HCT116 (cell line): ENCODE measurements around the gene THRA. TPM values are rescaled to one million over a fixed set of nuclear protein-coding genes. Genes with fewer than 3 reads are reported as not detected.
A peak's percentile ranks its signal among the peaks of the same experiment; 100 is the strongest.

Experiments
- ATAC-seq: fragments of 200-7000 bp; cut with Tn5 transposase; 2 replicates; pipeline ENCODE4 v1.9.1; 2020; ENCODE audit warnings: mild to moderate bottlenecking, moderate library complexity
- BruUV-seq: library from RNA; stranded (reverse); fragments of 400-500 nt; replicated peaks from 2 replicates; lab custom pipeline; 2021; lab: Mats Ljungman, UMichigan
- CTCF ChIA-PET: fragments of 300-600 bp; sonication (Branson Sonifier 250); formaldehyde crosslinking; loops from one replicate; lab custom pipeline; 2021; ENCODE audit warnings: antibody characterized with exemption; lab: Charles Lee
- POLR2A ChIA-PET: fragments of 300-600, 350-600 bp; sonication (Branson Sonifier 250); formaldehyde crosslinking; loops from one replicate; lab custom pipeline; 2021; ENCODE audit warnings: antibody characterized with exemption; lab: Charles Lee
- RAD21 ChIA-PET, 2 experiments: fragments of 300-600 bp; sonication (Branson Sonifier 250); formaldehyde crosslinking; loops; one replicate each; lab custom pipeline; 2023; ENCODE audit warnings: low total read pairs in 2 of 2; ENCODE audit not compliant: uncharacterized antibody in 2 of 2, unreplicated experiment in 2 of 2, low non-redundant PET in 1 of 2; lab: Charles Lee
- DNase-seq: peaks from one replicate; pipeline ENCODE4 v3.0.0-alpha.2; 2010; ENCODE audit warnings: low read depth, low spot score
- H2AFZ ChIP-seq: fragments of 200-600 bp; shearing (Covaris generic), sonication (generic); 2 replicates; pipeline ENCODE4 v1.6.1; 2017; ENCODE audit warnings: low read depth, mixed run types, mixed read lengths, antibody characterized with exemption, low read length; ENCODE audit not compliant: poor library complexity, severe bottlenecking
- H3K27ac ChIP-seq: 2 replicates; pipeline ENCODE4 v1.5.1; 2012; ENCODE audit warnings: low read depth, low read length
- H3K27me3 ChIP-seq: fragments of 200-600 bp; sonication (generic); 2 replicates; pipeline ENCODE4 v1.6.1; 2016; ENCODE audit warnings: mixed run types, low read length, mixed read lengths; ENCODE audit not compliant: insufficient read depth
- H3K36me3 ChIP-seq, 2 experiments: fragments of 200-500 bp in 1 of 2; fragments of 200-600 bp in 1 of 2; sonication (Bioruptor generic) in 1 of 2; sonication (generic) in 1 of 2; 2 replicates each; pipeline versions ENCODE4 v1.5.1 to v1.6.1; 2014 to 2016; ENCODE audit warnings: low read length in 2 of 2, inconsistent platforms in 1 of 2, mixed read lengths in 1 of 2, mixed run types in 1 of 2; ENCODE audit not compliant: insufficient read depth in 2 of 2, control insufficient read depth in 1 of 2
- H3K4me1 ChIP-seq, 2 experiments: fragments of 200-600 bp in 1 of 2; sonication (generic) in 1 of 2; 2 replicates each; pipeline versions ENCODE4 v1.5.1 to v1.6.1; 2012 to 2017; ENCODE audit warnings: low read length in 2 of 2, inconsistent platforms in 1 of 2, mild to moderate bottlenecking in 1 of 2, mixed read lengths in 1 of 2, mixed run types in 1 of 2, moderate library complexity in 1 of 2; ENCODE audit not compliant: insufficient read depth in 2 of 2, control insufficient read depth in 1 of 2
- H3K4me2 ChIP-seq: fragments of 200-600 bp; sonication (generic); 2 replicates; pipeline ENCODE4 v1.6.1; 2017; ENCODE audit warnings: mixed run types, low read length, mixed read lengths
- H3K4me3 ChIP-seq, 2 experiments: fragments of 200-600 bp in 1 of 2; sonication (generic) in 1 of 2; replicated peaks in 1 of 2; 2 replicates each; pipeline ENCODE4 v1.5.1; 2011 to 2016; ENCODE audit warnings: low read length in 2 of 2, control low read depth in 1 of 2, low read depth in 1 of 2, mild to moderate bottlenecking in 1 of 2, mixed read lengths in 1 of 2, mixed run types in 1 of 2
- H3K79me2 ChIP-seq: fragments of 200-600 bp; sonication (generic); 2 replicates; pipeline ENCODE4 v1.6.1; 2017; ENCODE audit warnings: mild to moderate bottlenecking, mixed run types, low read length, moderate library complexity, mixed read lengths; ENCODE audit not compliant: insufficient read depth
- H3K9ac ChIP-seq: fragments of 200-600 bp; sonication (generic); 2 replicates; pipeline ENCODE4 v1.6.1; 2016; ENCODE audit warnings: low read length, mixed read lengths
- H3K9me2 ChIP-seq: fragments of 200-600 bp; sonication (generic), shearing (Covaris generic); 2 replicates; pipeline ENCODE4 v1.6.1; 2017; ENCODE audit warnings: mixed run types, mild to moderate bottlenecking, moderate library complexity; ENCODE audit not compliant: insufficient read depth
- H3K9me3 ChIP-seq, 2 experiments: fragments of 200-500 bp in 1 of 2; fragments of 200-600 bp in 1 of 2; sonication (Bioruptor generic) in 1 of 2; sonication (generic) in 1 of 2; 2 replicates each; pipeline ENCODE4 v1.6.1; 2014 to 2017; ENCODE audit warnings: low read length in 2 of 2, mixed read lengths in 2 of 2, inconsistent platforms in 1 of 2, low read depth in 1 of 2, mild to moderate bottlenecking in 1 of 2, mixed run types in 1 of 2, moderate library complexity in 1 of 2; ENCODE audit not compliant: control insufficient read depth in 1 of 2, insufficient read depth in 1 of 2
- H4K20me1 ChIP-seq: fragments of 200-600 bp; sonication (generic), shearing (Covaris generic); 2 replicates; pipeline ENCODE4 v1.6.1; 2017; ENCODE audit warnings: mixed run types, mild to moderate bottlenecking, moderate library complexity; ENCODE audit not compliant: insufficient read depth
- EGR1 ChIP-seq: IDR thresholded peaks from 2 replicates; pipeline ENCODE4 v1.6.1; 2012; ENCODE audit warnings: low read depth
- REST ChIP-seq: IDR thresholded peaks from 2 replicates; pipeline ENCODE4 v1.6.1; 2012; ENCODE audit warnings: low read depth
- SIN3A ChIP-seq: IDR thresholded peaks from 2 replicates; pipeline ENCODE4 v1.6.1; 2012; ENCODE audit warnings: low read depth
- YY1 ChIP-seq: IDR thresholded peaks from 2 replicates; pipeline ENCODE4 v1.6.1; 2011; ENCODE audit warnings: low read length, low read depth, moderate library complexity, mild to moderate bottlenecking; ENCODE audit not compliant: insufficient replicate concordance; ENCODE audit errors: extremely low read depth
- intact Hi-C: fragments of 100-400 bp; cut with micrococcal nuclease; formaldehyde crosslinking; loops from 2 replicates; pipeline ENCODE4 v1.10.0; 2022
- total RNA-seq: library from RNA; stranded (reverse); gene quantifications from one replicate; pipeline ENCODE4 v1.2.1, GENCODE V29; 2021; ENCODE audit not compliant: unreplicated experiment

Gene THRA
- total RNA-seq, 1 experiment from 2014 or later: 23.3 TPM

DNA sequence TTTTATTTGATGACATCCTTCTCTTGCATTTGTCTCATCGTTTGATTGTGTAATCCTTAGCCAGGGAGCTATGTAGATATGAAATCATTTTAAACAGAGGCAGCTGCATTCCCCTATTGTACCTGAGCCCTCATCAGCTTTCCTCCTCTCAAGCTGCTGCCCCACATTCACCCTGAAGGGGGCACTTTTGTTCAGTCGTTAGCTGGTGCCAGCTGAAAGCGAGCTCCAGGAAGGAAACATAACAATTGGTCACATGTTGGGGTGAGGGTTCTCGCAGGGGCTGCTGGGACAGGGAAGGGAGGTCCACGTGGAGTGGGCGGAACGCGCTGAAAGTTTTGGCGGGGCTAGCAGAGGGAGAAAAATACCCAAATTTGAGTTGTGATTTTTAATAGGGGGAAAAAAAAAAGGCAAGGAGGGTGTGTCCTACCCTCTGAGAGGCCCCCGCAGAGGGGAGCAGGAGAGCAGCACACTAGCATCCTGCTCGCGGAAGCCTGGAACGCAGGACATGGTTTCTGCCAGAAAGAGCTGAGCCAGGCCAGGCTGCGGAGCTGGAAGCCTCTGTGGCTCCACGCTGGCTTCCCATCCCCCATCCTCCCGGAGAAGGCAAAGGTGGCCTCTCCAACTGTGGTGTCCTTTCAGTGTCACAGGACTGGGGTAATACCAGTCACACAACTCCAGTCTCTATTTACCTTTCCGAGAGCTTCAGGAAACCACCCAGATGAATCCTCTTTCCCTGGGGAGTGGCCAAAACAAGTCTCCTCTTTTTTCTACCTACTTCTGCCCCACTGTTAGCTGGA, 50.5 kb downstream of the THRA start (continued):
- TF ChIP-seq REST (no peak), EGR1 (peak; percentile 65)
- TF ChIP-seq, all 23 proteins: peak for 9

GRCh38 chr17:40113907-40114245, 51.1 kb downstream of the THRA start:
- BruUV-seq: no TSS peak

More at GRCh38 chr17:40113907-40114245, 51.1 kb downstream of the THRA start:
- Histone ChIP-seq H3K4me1 (peaks cover 55 to 65% of the 10 kb centered on the region in 2 experiments), H3K4me3 (peak overlapping the region; percentile 41 to 44; a peak in 3 of 4 replicates), H4K20me1 (no peaks in the 10 kb centered on the region), H3K9ac (peak overlapping the region; percentile 68), H3K9me3 (no peaks in the 10 kb centered on the region), H3K9me2 (no peaks in the 10 kb centered on the region), H3K27me3 (no peaks in the 10 kb centered on the region), H3K36me3 (no peaks in the 10 kb centered on the region), H3K27ac (peak overlapping the region; percentile 71), H3K79me2 (no peaks in the 10 kb centered on the region), H3K4me2 (peak overlapping the region; percentile 75), H2AFZ (no peak overlapping the region)
- ATAC-seq: no peak
- ChIA-PET RAD21 (interaction anchor here (0.7 to 1.8 kb wide), 6 partner anchors 27 to 100 kb away, joined by 3 to 10 read pairs (median 4); partner anchors contain the start of gene CASC3 (in 1 of the 2)), CTCF (interaction anchor here (1.4 to 6.3 kb wide), 12 partner anchors 10 to 304 kb away, joined by 3 to 69 read pairs (median 11); partner anchors contain the start of genes CASC3, NR1D1 and TOP2A), POLR2A (interaction anchor here (0.8 to 8.1 kb wide), 5 partner anchors 9 to 61 kb away, joined by 3 to 160 read pairs (median 4); partner anchors contain the start of genes MSL1 and NR1D1)
- TF ChIP-seq SIN3A (no peak), YY1 (no peak)
- DNase-seq: no peak
- intact Hi-C loops: loop anchor here (1.0 to 2.0 kb wide), 4 partner anchors 26 to 176 kb away; partner anchors contain the start of gene CASC3
